T-helper 22 cell (primary cell): ENCODE results near the gene RASAL2.
"Not testable (repeated sequence)": the region's sequence is repeated elsewhere in the genome, so short reads cannot be mapped to it uniquely, and the experiment has no call there.

Experiments
- DNase-seq: peaks from one replicate; pipeline ENCODE4 v3.0.0-alpha.2; 2020; ENCODE audit warnings: low read depth

Gene RASAL2

DNA sequence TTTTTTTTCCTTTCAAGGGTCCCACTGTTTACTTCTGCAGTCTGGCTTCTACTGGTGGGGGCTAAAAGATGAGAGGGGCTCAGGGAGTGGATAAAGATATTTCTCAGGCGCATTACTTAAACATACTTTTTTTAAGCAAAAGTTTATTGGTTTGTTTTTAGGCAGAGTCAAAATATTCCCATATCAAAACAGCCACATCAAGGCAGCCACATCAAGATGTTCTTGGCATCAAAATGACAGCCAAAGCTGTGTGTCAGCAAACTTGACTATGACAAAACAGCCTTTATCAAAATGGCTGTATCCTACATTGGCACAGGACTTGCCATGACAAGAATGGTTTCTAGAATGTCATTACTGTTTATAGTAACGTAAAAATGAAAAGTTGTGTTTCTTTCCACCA is 22.1 kb upstream of the RASAL2 start:
- DNase-seq: no peak

DNA sequence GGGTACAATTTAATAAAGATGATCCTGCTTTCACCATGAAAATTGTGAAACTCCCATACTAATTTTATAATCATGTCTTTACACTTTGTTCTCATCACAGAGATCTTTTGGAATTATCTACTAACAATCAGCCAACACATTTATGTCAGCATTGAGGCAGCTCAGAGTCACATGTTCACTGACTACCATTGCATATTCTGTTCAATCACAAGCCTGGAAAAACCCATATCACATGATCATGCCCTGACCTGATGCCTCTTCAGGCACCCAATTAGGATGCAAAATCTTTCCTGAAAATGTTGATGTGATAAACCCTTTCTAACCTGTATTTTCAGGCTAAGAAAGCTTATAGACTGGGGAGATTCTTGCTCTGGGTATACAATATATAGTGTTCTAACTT is 21.6 kb upstream of the RASAL2 start:
- DNase-seq: no peak

DNA sequence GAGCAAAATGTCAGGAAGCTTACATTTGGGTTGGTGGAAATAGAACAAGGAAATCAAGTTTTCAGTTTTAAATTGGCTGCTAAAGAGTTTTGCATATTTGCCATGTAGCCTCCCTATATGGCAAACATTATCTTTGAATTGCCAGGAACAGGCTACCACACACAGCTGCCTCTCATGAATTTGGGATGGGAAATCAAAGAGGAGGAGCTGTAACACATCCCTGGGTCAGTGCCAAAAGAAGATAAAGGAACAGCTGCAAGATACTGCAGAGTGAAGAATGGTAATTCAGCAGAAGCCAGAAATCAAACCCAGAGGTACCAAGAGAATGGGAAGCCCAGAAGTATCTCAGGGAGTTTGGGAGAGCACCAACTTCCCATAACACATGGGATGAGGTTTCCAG is 18.6 kb upstream of the RASAL2 start:
- DNase-seq: no peak

DNA sequence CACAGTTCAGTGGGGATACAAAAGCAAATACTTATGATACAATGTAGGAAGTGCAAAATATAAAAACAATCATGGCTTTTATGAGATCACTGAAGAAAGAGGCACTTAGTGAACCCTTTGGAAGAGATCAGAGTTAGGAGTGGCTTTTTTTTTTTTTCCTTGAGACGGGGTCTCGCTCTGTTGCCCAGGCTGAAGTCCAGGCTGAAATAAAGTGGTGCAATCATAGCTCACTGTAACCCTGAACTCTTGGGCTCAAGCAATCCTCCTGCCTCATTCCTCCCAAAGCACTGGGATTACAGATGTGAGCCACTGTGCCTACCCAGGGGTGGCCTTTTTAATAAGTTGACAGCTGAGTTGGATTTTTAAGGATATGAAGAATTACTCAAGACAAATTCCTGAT is 17.3 kb upstream of the RASAL2 start:
- DNase-seq: no peak

DNA sequence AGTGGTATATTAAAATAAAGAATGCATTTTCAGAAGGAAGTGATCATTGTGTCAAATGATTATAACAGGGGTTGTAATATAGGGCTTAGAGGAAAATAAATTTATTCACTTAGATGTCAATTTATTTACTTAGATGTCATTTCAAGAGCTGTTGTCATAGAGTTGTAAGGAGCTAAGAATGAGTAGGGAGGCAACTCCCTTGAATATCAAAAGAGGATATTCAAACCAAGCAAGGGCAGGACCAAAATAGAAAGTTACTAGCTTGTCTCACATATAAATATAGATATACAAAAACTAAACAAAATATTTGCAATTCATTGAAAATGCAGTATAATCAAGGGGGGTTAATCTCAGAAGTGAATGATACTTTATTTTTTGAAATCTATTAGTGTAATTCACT is 16.0 kb upstream of the RASAL2 start:
- no peak for DNase-seq

DNA sequence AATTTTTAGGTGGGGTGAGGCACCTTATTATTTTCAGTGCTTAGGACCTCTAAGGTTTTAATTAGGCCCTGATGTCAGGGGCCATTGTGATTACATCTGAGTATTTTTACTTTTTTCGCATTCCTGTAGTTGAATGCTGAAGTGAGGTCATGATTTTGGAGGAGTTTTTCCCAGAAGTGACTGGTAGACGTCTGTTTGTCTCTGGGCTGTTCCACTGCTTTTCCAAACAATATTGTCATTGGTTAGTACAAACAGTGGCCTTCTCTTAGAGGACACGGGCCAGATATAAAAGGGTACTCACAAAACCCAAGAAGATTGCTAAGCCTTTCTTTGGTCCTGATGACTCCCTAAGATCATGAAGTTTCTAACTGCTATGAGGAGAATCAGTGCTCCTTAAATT is 7.6 kb upstream of the RASAL2 start:
- DNase-seq: no peak

DNA sequence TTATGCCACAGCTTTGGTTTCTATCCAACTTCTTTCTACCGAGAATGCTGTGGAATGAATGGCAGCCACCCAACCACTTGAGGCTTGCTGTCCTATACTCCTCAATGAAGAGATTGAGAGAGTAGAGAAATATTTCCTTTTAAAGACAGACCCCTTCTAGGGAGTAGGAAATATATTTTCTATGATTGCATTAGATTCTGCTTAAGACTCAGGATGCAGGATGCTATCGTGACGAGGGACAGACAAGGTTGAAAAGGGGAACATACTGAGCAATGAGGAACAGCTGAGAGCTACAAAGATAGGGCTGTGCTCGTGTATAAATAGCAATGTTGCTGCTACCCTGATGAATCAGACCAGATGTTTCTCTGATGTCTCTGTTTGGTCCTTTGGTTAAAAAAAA is 7.1 kb upstream of the RASAL2 start:
- no peak for DNase-seq

DNA sequence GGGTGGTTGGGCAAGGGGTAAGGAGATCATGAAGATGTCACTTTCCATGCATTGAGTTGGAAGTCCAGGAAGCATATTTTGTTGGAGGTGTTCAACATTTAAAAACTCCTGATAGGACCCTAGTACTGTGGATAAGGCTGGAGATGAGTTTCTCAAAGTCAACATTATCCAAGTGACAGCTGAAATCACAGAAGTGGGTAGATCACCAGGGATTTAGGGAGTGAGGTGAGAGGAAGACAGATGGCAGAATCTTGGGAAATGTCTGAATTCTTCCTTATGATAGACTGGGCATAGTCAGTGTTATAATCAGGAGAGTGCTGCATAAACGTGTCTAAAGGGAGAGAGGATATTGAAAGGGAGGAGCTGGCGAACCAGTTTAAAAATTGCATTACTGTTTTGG is 5.3 kb upstream of the RASAL2 start:
- DNase-seq: no peak

DNA sequence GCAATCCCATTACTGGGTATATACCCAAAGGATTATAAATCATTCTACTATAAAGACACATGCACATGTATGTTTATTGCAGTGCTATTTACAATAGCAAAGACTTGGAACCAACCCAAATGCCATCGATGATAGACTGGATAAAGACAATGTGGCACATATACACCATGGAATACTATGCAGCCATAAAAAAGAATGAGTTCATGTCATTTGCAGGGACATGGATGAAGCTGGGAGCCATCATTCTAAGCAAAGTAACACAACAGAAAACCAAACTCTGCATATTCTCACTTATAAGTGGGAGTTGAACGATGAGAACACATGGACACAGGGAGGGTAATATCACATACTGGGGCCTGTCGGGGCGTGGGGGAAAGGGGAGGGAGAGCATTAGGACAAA is 2.5 kb upstream of the RASAL2 start:
- DNase-seq: not testable (repeated sequence)

DNA sequence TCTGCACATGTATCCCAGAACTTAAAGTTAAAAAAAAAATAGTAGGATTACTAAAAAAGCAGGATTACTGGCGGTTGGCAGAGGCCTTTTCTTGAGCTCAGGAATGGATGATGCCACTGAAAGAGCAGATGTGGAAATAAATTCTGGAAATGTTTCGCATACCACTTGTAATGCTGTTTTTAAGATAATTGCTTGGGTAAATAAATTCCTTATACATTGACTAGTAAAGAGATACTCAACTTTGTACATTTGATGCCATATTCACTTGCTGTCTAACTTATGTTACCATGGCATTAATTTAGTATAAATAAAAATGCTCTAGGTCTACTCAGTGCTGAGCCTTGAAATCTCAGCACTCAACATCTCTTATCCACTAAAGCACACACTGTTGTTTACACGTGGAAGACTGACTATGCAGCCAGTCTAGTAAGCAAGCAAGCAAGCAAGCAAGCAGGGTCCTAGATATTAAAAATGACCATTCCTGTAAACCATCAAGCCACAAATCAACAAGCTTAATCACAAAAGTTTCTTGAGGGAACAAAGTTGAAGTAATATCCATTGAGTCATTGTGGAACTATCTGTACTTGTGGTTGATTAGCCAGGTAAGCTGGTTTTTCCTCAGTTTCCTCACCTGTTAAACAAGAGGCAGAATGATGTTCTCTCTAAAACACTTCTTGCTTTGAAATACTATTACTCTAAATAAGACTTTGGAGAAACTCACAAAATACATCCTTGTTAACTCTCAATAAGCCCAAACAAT is 1.7 kb upstream of the RASAL2 start:
- no peak for DNase-seq

DNA sequence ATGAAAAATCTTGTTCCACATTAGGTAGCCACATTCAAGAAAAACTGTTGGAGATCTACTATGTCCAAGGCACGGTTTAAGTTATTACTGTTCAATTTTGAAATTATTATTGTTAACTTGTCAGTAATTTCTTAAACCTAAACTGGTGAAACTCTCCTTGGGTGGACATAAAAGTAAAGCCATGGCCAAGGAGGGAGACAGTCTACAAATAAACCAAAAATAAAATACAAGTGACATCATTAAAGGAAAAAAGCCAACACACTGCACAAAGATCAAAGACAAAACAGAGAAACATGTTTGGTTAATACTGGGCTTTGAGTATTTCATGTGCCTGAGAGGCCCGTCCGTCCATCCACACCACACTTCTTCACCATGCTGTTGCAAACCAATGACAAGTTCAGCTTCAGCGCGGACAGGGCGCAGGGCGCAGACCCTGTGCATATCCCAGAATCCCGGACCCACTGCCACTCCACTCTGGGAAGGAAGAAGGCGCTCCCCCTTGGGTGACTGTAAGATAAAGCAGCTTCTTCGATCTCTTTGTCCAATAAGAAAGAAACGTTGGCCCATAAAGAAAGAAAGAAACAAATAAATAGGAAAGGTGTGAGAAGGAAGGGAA is 918 bp upstream of the RASAL2 start:
- no peak for DNase-seq

DNA sequence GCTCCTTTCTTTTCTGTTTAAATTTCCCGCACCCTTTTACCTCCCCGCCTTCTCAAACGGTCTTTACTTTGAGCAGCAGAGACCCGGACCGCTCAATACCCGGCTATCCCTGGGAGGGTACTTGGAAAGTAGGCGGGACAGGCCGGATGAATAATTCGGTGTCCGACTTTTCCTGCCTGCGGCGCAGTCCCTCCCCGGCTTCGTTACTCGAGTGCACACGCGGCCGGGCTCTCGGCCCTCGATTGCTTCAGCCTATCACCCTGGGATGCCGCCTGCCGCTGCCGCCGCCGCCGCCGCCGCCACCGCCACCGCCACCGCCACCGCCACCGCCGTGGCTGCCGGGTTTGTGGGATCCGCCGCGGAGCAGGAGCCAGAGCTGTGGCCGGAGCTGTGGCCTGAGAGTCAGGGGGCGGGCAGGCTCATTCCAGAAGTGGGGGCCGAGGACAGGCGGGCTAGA is 382 bp upstream of the RASAL2 start:
- no peak for DNase-seq

DNA sequence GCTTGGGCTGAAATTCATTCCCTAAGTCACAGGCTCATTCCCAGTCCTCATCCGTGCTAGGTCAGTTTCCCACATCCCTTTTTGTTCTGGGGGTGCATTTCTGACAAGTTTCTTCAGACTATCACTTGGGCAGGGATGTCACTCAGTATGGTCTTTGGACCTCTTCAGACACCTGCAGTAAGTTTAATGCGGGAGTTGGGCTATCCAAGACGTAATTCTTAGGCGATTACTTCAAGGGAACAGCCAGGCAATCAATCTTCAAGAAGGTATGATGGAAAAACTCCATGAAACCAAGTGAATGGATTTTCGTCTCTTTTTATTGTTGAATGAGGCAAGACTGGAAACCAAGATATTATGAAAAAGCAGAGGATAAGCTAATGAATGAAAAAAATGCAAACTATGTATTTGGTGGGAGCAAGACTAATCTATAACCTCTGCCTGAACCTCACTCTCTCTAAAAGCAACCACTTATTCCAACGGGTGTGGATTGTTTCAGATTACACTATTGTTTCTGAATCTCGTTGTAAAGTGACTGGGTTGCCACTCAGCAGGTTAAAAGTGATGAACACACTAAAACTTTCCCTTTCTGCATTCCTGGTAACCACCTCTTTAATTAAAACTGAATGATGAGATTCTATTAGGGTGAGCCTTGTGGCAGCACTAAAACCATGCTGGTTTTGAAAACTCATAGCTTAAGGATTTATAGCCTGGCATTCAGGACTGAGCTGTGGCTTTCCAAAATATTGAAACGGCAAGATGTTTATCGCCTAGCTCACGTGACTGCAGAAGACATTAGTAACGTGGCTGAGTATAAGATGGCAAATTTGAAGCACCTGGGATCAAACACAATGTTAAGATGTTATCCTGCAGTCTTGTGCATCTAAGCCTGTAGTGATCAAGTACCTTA is 1.1 kb downstream of the RASAL2 start:
- DNase-seq: no peak

DNA sequence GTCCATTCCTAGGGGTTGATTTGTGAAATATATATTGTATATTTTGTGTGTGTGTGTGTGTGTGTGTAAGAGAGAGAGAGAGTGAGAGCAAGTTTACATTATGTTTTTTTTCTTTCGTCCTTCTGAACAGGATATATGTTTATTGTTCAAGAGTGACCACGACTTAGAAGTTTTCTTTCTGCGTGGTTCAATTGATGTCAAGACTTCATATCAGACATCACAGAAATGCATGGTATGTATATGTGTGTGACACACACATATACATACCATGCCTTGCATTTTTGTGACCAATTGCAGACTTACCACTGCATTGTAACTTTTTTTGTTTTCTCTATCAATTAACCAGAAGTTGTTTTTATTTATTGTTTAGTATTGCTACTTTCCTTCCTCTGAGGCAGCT is 2.5 kb downstream of the RASAL2 start:
- no peak for DNase-seq

DNA sequence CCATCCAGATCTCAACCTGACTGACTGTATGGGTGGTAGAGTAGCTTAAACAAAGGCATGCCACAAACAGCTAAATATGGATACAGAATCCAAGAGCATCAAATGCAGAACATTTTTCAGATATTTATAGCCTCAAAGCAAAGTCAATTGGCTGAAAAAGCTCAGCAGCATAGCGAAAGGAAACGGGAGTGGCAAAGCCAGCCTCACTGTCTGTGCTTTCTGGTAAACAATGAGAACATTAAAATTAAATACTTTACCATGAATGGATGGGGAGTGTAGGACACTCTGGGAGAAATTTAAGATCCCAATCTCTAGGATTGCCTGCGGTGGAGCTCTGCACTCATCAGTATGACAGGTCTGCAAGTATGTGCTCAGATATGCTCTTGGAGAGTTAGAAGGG is 4.4 kb downstream of the RASAL2 start:
- no peak for DNase-seq

DNA sequence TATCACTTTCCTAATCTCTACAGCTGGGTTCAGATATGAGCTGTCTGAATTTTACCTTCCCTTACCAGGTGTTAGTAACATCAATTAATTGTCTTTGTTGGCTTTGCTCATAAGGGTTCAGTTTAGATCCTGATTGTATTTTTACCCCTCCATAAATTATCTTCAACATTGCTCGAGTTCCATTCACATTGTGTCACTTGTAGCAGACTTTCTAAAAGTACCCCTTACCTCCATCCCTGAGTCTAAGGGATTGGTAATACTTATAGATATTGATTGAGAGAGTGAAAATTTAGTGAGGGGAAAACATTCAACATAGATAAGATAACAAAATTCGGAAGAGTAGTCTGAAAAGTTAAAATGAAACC is 7.3 kb downstream of the RASAL2 start:
- DNase-seq: no peak

DNA sequence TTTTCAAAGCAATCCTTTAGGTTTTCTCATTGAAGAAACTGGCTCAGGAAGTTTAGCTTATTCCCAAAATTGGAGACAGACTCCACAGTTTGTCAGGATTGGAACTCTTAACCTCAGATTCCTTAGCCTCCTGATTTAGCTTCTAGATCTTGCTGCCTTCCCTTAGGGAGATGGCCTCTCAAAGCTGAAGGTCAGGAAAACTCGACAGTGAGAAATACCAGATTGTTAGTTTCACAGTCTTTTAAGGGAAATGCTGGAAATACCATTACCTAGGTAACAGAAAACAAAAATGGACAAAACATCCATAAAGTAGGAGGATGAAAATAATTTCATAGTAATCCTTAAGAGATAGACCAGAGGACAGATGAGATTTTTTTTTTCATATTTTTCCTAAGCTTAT is 7.8 kb downstream of the RASAL2 start:
- no peak for DNase-seq

DNA sequence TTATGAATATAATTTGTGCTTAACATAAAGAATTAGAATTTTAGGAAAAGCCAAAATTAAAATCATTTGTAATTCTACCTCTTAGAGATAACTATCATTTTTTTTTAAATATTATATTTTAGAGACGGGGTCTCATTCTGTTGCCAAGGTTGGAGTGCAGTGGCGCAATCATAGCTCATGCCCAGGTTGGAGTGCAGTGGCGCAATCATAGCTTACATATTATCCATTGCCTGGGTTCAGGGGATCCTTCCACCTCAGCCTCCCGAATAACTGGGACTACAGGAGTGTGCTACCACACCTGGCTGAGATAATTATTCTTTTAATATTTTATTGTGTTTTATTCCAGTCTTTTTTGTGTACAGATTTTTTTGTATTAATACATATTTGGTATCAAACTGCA is 8.3 kb downstream of the RASAL2 start:
- no peak for DNase-seq

DNA sequence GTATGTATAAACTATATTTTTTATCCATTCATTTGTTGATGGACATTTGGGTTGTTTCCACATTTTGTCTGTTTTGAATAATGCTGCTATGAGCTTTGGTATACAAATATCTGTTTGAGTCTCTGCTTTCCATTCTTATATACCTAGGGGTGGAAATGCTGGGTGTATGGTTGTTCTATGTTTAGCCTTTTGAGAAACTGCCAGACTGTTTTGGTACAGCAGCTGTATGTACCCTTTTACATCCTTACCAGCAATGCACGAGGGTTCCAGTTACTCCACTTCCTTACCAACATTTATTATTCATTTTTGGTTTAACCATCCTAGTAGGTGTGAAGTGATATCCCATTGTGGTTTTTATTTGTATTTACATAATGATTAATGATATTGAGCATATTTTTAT is 13.9 kb downstream of the RASAL2 start:
- DNase-seq: no peak

DNA sequence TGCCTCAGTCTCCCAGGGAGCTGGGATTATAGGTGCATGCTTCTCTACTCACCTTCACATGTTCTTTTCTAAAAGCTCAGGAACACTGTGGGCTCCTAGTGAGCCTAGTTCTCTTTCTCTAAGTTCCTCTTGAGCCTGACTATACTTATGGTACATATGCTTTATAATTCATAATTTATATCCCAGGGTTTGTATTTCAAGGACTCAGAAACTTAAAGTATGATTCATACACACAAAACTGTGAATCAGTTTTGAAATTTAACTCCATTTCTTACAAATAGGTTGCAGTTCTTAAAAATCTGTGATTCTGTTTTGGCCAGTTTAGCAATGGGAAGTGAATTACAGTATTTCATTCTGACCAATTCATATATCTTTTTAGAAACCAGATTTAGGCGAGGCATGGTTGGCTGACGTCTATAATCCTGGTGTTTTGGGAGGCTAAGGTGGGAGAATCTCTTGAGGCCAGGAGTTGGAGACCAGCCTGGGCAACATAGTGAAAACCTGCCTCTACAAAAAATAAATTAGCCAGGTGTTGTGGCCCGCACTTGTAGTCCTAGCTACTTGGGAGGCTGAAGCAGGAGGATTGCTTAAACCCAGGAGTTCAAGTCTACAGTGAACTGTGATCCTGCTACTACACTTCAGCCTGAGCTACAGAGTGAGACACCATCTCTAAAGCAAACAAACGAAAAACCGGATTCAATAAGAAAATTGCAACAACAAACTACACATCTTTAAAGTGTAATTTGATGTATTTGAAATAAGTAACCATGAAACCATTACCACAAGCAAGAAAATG is 15.6 kb downstream of the RASAL2 start:
- DNase-seq: no peak

DNA sequence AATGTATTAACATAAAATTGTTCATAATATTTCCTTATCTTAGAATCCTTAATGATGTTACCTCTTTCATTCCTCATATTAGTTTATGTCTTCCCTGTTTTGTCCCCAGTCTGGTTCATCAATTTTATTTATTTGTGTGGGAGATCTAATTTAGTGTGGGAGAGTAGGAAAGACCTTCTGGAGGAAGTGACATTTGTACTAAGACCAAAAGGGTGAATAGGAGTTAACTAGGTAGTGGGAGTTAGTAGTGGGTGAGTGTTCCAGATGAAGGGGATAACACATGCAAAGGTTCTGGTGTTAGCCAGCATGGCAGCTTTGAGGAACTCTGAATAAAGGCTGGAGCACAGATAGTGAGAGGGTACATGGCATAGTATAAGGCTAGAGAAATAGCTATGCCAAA is 21.4 kb downstream of the RASAL2 start:
- no peak for DNase-seq

DNA sequence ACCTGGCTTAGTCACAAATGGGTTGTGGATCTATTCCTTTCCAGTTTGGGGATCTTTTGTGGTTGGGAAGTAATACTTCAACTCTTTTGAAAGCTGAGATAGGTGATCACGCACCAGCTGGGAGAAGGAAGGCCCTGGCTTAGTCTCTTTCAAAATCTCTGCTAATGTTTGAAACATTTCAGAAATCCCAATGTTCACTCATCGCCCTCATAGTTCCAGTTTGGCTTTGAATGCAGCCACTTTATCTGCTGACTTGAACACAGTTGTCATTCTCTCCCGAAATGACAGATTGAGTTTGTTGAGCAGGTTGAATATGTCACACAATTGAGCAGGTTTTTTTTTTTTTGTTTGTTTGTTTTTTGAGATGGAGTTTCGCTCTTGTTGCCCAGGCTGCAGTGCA is 24.6 kb downstream of the RASAL2 start:
- DNase-seq: no peak
